Upper lobe of right lung (tissue), 1 donor: ENCODE results near the gene NOX4. TPM values are rescaled to one million over a fixed set of nuclear protein-coding genes. Genes with fewer than 3 reads are reported as not detected.
"Not testable (repeated sequence)": the region's sequence is repeated elsewhere in the genome, so short reads cannot be mapped to it uniquely, and the experiment has no call there.

Experiments used
- ATAC-seq: fragments of 200-7000 bp; cut with Tn5 transposase; one replicate; pipeline ENCODE4 v1.9.1; 2020; ENCODE audit warnings: mild to moderate bottlenecking, moderate library complexity
- DNase-seq: peaks from one replicate; pipeline ENCODE4 v3.0.0-alpha.2; 2020
- H3K27ac ChIP-seq: fragments of 200-600 bp; one replicate; pipeline ENCODE4 v1.8.0; 2022
- H3K27me3 ChIP-seq: fragments of 200-600 bp; one replicate; pipeline ENCODE4 v1.8.0; 2022; ENCODE audit warnings: mild to moderate bottlenecking
- H3K36me3 ChIP-seq: fragments of 200-600 bp; one replicate; pipeline ENCODE4 v1.8.0; 2022
- H3K4me1 ChIP-seq: fragments of 200-600 bp; one replicate; pipeline ENCODE4 v1.8.0; 2022
- H3K4me3 ChIP-seq: fragments of 200-600 bp; one replicate; pipeline ENCODE4 v1.8.0; 2022; ENCODE audit warnings: mild to moderate bottlenecking
- H3K9me3 ChIP-seq: fragments of 200-600 bp; one replicate; pipeline ENCODE4 v1.8.0; 2022
- CTCF ChIP-seq: fragments of 200-600 bp; IDR thresholded peaks from one replicate; pipeline ENCODE4 v1.8.0; 2022; ENCODE audit warnings: antibody characterized with exemption
- intact Hi-C: fragments of 100-400 bp; cut with DNase I; formaldehyde crosslinking; loops from one replicate; pipeline ENCODE4 v1.11.0; 2022
- total RNA-seq: library from RNA; stranded (reverse); fragmentation: NEBNext Ultra II Directional; extraction: Animal tissue kit (Norgen Biotek cat#: 25700); gene quantifications from one replicate; pipeline ENCODE4 v1.2.1, GENCODE V29; 2021
- donor health status: DM: no; HTN: yes; CAD: no; lungs with severe emphysema.

Gene NOX4
- total RNA-seq, 1 donor from 2014 or later, result 2.7 TPM

GRCh38 chr11:89361734-89362133, 129.4 kb downstream of the NOX4 start:
- TF ChIP-seq CTCF, result no peak
- DNase-seq (no peak), ATAC-seq (no peak)
- H3K36me3 ChIP-seq, result no peaks in the 10 kb centered on the region
- no peak overlapping the region for H3K27ac ChIP-seq
- intact Hi-C loops, result no loop called here
- H3K4me1 ChIP-seq, result no peaks in the 10 kb centered on the region
- no peaks in the 10 kb centered on the region for H3K9me3 ChIP-seq
- H3K27me3 ChIP-seq, result no peaks in the 10 kb centered on the region
- H3K4me3 ChIP-seq, result no peak overlapping the region

GRCh38 chr11:89359208-89359607, 132.0 kb downstream of the NOX4 start:
- DNase-seq, ATAC-seq, H3K4me3 ChIP-seq, H3K9me3 ChIP-seq, H3K27ac ChIP-seq, H3K4me1 ChIP-seq, intact Hi-C loops, H3K27me3 ChIP-seq, H3K36me3 ChIP-seq: not testable (repeated sequence)

- H3K4me3 ChIP-seq, result no peak overlapping the region
- intact Hi-C loops, result no loop called here
- ATAC-seq (no peak), DNase-seq (no peak)
- H3K4me1 ChIP-seq, result no peaks in the 10 kb centered on the region
- H3K9me3 ChIP-seq, result no peaks in the 10 kb centered on the region
- no peaks in the 10 kb centered on the region for H3K27me3 ChIP-seq
- H3K27ac ChIP-seq, result no peak overlapping the region
- no peaks in the 10 kb centered on the region for H3K36me3 ChIP-seq
- no peak for TF ChIP-seq CTCF
Measured at GRCh38 chr11:89358761-89359160, 132.4 kb downstream of the NOX4 start.

- Histone ChIP-seq H3K4me1 (no peaks in the 10 kb centered on the region), H3K9me3 (no peaks in the 10 kb centered on the region), H3K36me3 (no peaks in the 10 kb centered on the region), H3K27ac (no peak overlapping the region), H3K27me3 (no peaks in the 10 kb centered on the region), H3K4me3 (no peak overlapping the region)
- no peak for TF ChIP-seq CTCF
- ATAC-seq, result no peak
- no peak for DNase-seq
- intact Hi-C loops, result no loop called here
Measured at GRCh38 chr11:89355646-89356045, 135.5 kb downstream of the NOX4 start.

GRCh38 chr11:89354513-89354912, 136.7 kb downstream of the NOX4 start:
- H3K27me3 ChIP-seq, intact Hi-C loops, H3K36me3 ChIP-seq, ATAC-seq, H3K27ac ChIP-seq, H3K4me1 ChIP-seq, H3K9me3 ChIP-seq, DNase-seq, H3K4me3 ChIP-seq: not testable (repeated sequence)

GRCh38 chr11:89347071-89347470, 144.1 kb downstream of the NOX4 start:
- Histone ChIP-seq H3K36me3 (no peaks in the 10 kb centered on the region), H3K4me1 (no peaks in the 10 kb centered on the region), H3K27ac (no peak overlapping the region), H3K4me3 (no peak overlapping the region), H3K9me3 (no peaks in the 10 kb centered on the region), H3K27me3 (no peaks in the 10 kb centered on the region)
- TF ChIP-seq CTCF, result no peak
- ATAC-seq (no peak), DNase-seq (no peak)
- intact Hi-C loops, result no loop called here

GRCh38 chr11:89346601-89347000, 144.6 kb downstream of the NOX4 start:
- H3K36me3 ChIP-seq, result no peaks in the 10 kb centered on the region
- TF ChIP-seq CTCF, result no peak
- intact Hi-C loops, result no loop called here
- H3K27me3 ChIP-seq, result no peaks in the 10 kb centered on the region
- H3K9me3 ChIP-seq, result no peaks in the 10 kb centered on the region
- H3K4me1 ChIP-seq, result no peaks in the 10 kb centered on the region
- H3K27ac ChIP-seq, result no peak overlapping the region
- H3K4me3 ChIP-seq, result no peak overlapping the region
- ATAC-seq, result no peak
- no peak for DNase-seq

GRCh38 chr11:89342880-89343572, 148.1 kb downstream of the NOX4 start:
- H3K27me3 ChIP-seq, H3K36me3 ChIP-seq, H3K4me3 ChIP-seq, H3K27ac ChIP-seq, H3K4me1 ChIP-seq, H3K9me3 ChIP-seq, intact Hi-C loops, DNase-seq: not testable (repeated sequence)
- ATAC-seq, result peak; percentile 52

- H3K27ac ChIP-seq, intact Hi-C loops, H3K4me1 ChIP-seq, ATAC-seq, H3K4me3 ChIP-seq, H3K9me3 ChIP-seq, H3K27me3 ChIP-seq, DNase-seq, H3K36me3 ChIP-seq: not testable (repeated sequence)
Measured at GRCh38 chr11:89340450-89340849, 150.7 kb downstream of the NOX4 start.
